Measurements from ENCODE around the gene HS3ST2.

HS3ST2 gene

DNA sequence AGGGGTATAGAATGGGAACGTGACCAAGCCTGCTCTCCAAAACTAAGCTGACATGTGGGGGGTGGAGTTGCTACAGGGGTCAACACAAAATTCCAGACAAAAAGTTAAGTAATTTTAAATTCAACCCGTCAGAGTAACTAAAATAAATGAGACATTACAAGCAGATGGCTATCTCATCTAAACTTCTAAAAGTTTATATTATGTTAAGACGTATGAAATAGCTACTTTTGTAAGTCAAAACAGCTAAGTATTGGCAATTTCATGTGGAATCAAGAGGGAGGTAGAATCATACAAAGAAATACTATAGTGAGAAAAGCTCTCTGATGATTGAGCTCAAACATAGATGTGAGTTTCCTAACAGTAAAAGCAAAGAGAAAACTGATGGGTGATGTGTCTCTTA, 113.3 kb downstream of the HS3ST2 start:
- Histone ChIP-seq H3K27ac (replicated peaks; ENCODE audit: low read length) (no peak overlapping the region), H3K36me3 (replicated peaks in 1 of 2; ENCODE audit: control insufficient read depth in 2 of 2, insufficient read depth in 2 of 2, low read length in 2 of 2) (no peaks in the 10 kb centered on the region), H3K79me1 (ENCODE audit: low read depth, low read length) (no peaks in the 10 kb centered on the region), H2BK15ac (ENCODE audit: low read length) (no peak overlapping the region), H3K23ac (ENCODE audit: low read depth, low read length, poor library complexity) (no peak overlapping the region), H3K9me3 (replicated peaks in 1 of 2; ENCODE audit: control insufficient read depth in 2 of 2, insufficient read depth in 1 of 2, low read depth in 1 of 2, low read length in 2 of 2) (peaks cover 0 to 1% of the 10 kb centered on the region in 2 donors), H3K18ac (ENCODE audit: low read length) (no peak overlapping the region), H2BK5ac (ENCODE audit: low read length) (no peak overlapping the region), H2AK5ac (ENCODE audit: low read depth, low read length) (no peak overlapping the region), H3K4ac (ENCODE audit: low read length) (no peak overlapping the region), H4K91ac (ENCODE audit: low read depth, low read length, poor library complexity) (no peak overlapping the region), H2AFZ (ENCODE audit: low read length) (no peak overlapping the region), H3K4me3 (ENCODE audit: low read length in 2 of 2) (no peak overlapping the region), H2BK12ac (ENCODE audit: low read length) (no peak overlapping the region), H3K9ac (ENCODE audit: low read depth, low read length, poor library complexity) (no peak overlapping the region), H4K8ac (ENCODE audit: low read depth, low read length) (no peak overlapping the region), H3K14ac (ENCODE audit: low read length) (no peak overlapping the region), H3K4me1 (ENCODE audit: control insufficient read depth in 2 of 2, insufficient read depth in 1 of 2, low read depth in 1 of 2, low read length in 2 of 2) (peaks cover 0 to under 1% of the 10 kb centered on the region in 2 donors), H3K27me3 (ENCODE audit: control insufficient read depth in 3 of 3, insufficient read depth in 3 of 3, low read depth in 1 of 3, low read length in 3 of 3) (no peaks in the 10 kb centered on the region), H2BK120ac (ENCODE audit: low read depth, low read length) (no peak overlapping the region), H3K4me2 (ENCODE audit: insufficient read depth, low read length, poor library complexity, severe bottlenecking) (no peak overlapping the region)
- DNase-seq (ENCODE audit: low spot score) = no peak
- WGBS, 2 donors (ENCODE audit: extremely low coverage in 2 of 2, insufficient read length in 2 of 2, insufficient replicate concordance in 1 of 2) = no CpG with 5 or more reads among the region's 3 CpGs

DNA sequence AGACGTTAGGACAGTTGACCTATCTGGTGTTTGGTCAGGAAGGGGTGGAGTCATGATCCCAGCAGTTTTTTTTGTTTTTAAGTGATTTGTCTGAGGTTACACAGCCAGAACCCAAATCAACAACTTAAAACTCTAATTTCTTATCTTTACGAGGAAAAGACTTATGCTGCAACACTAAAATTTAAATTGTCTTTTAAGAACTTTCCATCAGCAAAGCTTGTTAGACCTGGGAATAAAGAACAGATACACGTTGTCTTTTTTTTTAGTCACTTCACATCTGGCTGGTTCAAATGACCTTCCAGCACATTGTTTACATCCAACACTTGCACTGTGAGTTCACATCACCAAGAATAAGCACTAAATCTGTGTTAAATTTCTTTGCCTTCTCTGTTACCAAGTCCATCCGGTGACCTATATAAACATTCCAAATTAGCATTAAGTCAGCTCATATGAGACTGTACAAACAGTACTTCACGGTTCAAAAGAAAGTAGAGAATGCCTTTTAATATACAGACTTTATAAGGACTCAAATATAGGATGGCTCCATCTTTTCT, 115.0 kb downstream of the HS3ST2 start:
- H2BK5ac ChIP-seq (ENCODE audit: low read length) = no peak overlapping the region
- H3K4ac ChIP-seq (ENCODE audit: low read length) = no peak overlapping the region
- no peaks in the 10 kb centered on the region for H3K4me1 ChIP-seq (ENCODE audit: control insufficient read depth in 2 of 2, insufficient read depth in 1 of 2, low read depth in 1 of 2, low read length in 2 of 2)
- no peak overlapping the region for H2AFZ ChIP-seq (ENCODE audit: low read length)
- no peak overlapping the region for H2AK5ac ChIP-seq (ENCODE audit: low read depth, low read length)
- H3K4me2 ChIP-seq (ENCODE audit: insufficient read depth, low read length, poor library complexity, severe bottlenecking) = no peak overlapping the region
- H3K9me3 ChIP-seq (replicated peaks in 1 of 2; ENCODE audit: control insufficient read depth in 2 of 2, insufficient read depth in 1 of 2, low read depth in 1 of 2, low read length in 2 of 2) = no peaks in the 10 kb centered on the region
- no CpG with 5 or more reads among the region's 5 CpGs for WGBS, 2 donors (ENCODE audit: extremely low coverage in 2 of 2, insufficient read length in 2 of 2, insufficient replicate concordance in 1 of 2)
- H3K27me3 ChIP-seq (ENCODE audit: control insufficient read depth in 3 of 3, insufficient read depth in 3 of 3, low read depth in 1 of 3, low read length in 3 of 3) = no peaks in the 10 kb centered on the region
- no peak overlapping the region for H4K91ac ChIP-seq (ENCODE audit: low read depth, low read length, poor library complexity)
- H2BK12ac ChIP-seq (ENCODE audit: low read length) = no peak overlapping the region
- H2BK120ac ChIP-seq (ENCODE audit: low read depth, low read length) = no peak overlapping the region
- H4K8ac ChIP-seq (ENCODE audit: low read depth, low read length) = no peak overlapping the region
- no peak overlapping the region for H3K23ac ChIP-seq (ENCODE audit: low read depth, low read length, poor library complexity)
- no peak overlapping the region for H2BK15ac ChIP-seq (ENCODE audit: low read length)
- no peaks in the 10 kb centered on the region for H3K79me1 ChIP-seq (ENCODE audit: low read depth, low read length)
- H3K36me3 ChIP-seq (replicated peaks in 1 of 2; ENCODE audit: control insufficient read depth in 2 of 2, insufficient read depth in 2 of 2, low read length in 2 of 2) = no peaks in the 10 kb centered on the region
- H3K14ac ChIP-seq (ENCODE audit: low read length) = no peak overlapping the region
- no peak overlapping the region for H3K4me3 ChIP-seq (ENCODE audit: low read length in 2 of 2)
- no peak overlapping the region for H3K27ac ChIP-seq (replicated peaks; ENCODE audit: low read length)
- no peak for DNase-seq (ENCODE audit: low spot score)
- no peak overlapping the region for H3K9ac ChIP-seq (ENCODE audit: low read depth, low read length, poor library complexity)
- H3K18ac ChIP-seq (ENCODE audit: low read length) = no peak overlapping the region

DNA sequence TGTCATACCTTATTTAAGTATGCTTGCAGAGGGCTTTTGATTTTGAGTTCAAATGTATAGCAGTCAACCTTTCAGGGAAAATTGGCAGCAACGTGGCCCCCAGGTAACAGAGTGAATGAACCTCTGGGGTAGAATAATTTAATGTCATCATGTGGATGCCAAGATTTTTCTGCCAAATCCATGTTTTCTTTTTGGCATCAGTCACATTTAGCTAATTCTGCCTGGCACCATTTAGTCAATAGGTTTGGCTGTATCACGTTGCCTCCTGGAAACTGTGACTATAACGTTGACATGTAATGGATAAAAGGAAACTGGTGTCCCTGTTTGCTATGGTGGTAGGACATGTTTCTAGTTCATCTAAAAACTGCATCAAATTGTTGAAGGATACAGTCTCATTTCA, 115.5 kb downstream of the HS3ST2 start:
- no peak overlapping the region for H2AK5ac ChIP-seq (ENCODE audit: low read depth, low read length)
- H3K14ac ChIP-seq (ENCODE audit: low read length) = no peak overlapping the region
- H4K8ac ChIP-seq (ENCODE audit: low read depth, low read length) = no peak overlapping the region
- H3K4me2 ChIP-seq (ENCODE audit: insufficient read depth, low read length, poor library complexity, severe bottlenecking) = no peak overlapping the region
- no peak overlapping the region for H2AFZ ChIP-seq (ENCODE audit: low read length)
- H3K27ac ChIP-seq (replicated peaks; ENCODE audit: low read length) = no peak overlapping the region
- no peak overlapping the region for H3K18ac ChIP-seq (ENCODE audit: low read length)
- H2BK15ac ChIP-seq (ENCODE audit: low read length) = no peak overlapping the region
- no peak overlapping the region for H2BK5ac ChIP-seq (ENCODE audit: low read length)
- H3K23ac ChIP-seq (ENCODE audit: low read depth, low read length, poor library complexity) = no peak overlapping the region
- WGBS, 2 donors (ENCODE audit: extremely low coverage in 2 of 2, insufficient read length in 2 of 2, insufficient replicate concordance in 1 of 2) = no CpG with 5 or more reads among the region's 3 CpGs
- H3K9me3 ChIP-seq (replicated peaks in 1 of 2; ENCODE audit: control insufficient read depth in 2 of 2, insufficient read depth in 1 of 2, low read depth in 1 of 2, low read length in 2 of 2) = no peaks in the 10 kb centered on the region
- no peak for DNase-seq (ENCODE audit: low spot score)
- no peak overlapping the region for H3K9ac ChIP-seq (ENCODE audit: low read depth, low read length, poor library complexity)
- H3K4ac ChIP-seq (ENCODE audit: low read length) = no peak overlapping the region
- no peak overlapping the region for H2BK120ac ChIP-seq (ENCODE audit: low read depth, low read length)
- no peaks in the 10 kb centered on the region for H3K27me3 ChIP-seq (ENCODE audit: control insufficient read depth in 3 of 3, insufficient read depth in 3 of 3, low read depth in 1 of 3, low read length in 3 of 3)
- H2BK12ac ChIP-seq (ENCODE audit: low read length) = no peak overlapping the region
- no peak overlapping the region for H3K4me3 ChIP-seq (ENCODE audit: low read length in 2 of 2)
- H3K79me1 ChIP-seq (ENCODE audit: low read depth, low read length) = no peaks in the 10 kb centered on the region
- H3K4me1 ChIP-seq (ENCODE audit: control insufficient read depth in 2 of 2, insufficient read depth in 1 of 2, low read depth in 1 of 2, low read length in 2 of 2) = no peaks in the 10 kb centered on the region
- no peak overlapping the region for H4K91ac ChIP-seq (ENCODE audit: low read depth, low read length, poor library complexity)
- no peaks in the 10 kb centered on the region for H3K36me3 ChIP-seq (replicated peaks in 1 of 2; ENCODE audit: control insufficient read depth in 2 of 2, insufficient read depth in 2 of 2, low read length in 2 of 2)

DNA sequence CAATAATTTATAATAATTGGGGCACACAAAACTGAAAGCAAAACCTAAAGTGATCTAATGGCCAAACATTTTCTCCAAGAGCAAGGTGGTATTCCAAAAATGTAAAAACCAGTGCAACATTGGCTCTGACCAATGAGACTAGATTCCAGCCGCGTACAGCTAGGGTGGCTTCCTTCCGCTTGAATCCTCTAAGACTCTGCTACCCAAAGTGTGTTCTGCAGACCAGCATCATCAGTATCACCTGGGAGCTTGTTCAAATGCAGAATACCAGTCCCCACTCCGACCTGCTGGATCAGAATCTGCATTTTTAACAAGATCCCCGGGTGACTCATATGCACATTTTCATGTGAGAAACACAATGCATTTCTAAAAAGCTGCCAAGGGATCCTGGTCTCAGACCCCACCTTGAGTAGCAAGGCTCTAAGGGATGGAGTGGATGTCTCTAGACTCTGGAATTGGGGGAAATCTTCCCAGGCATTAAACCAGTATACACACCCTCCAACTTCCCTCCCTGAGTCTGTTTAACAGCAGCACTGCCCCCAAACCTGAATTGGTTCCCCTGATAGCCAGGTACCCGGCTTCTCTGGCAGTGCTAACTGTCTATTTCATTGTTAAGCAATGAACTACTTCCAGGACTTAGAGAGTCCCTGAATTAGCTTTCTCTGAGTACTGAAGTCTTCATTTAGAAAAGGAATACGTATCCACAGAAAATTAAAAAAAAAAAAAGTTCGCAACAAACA, 118.2 kb downstream of the HS3ST2 start:
- Histone ChIP-seq H2BK5ac (ENCODE audit: low read length) (no peak overlapping the region), H3K27ac (replicated peaks; ENCODE audit: low read length) (no peak overlapping the region), H3K4me1 (ENCODE audit: control insufficient read depth in 2 of 2, insufficient read depth in 1 of 2, low read depth in 1 of 2, low read length in 2 of 2) (no peaks in the 10 kb centered on the region), H2BK120ac (ENCODE audit: low read depth, low read length) (no peak overlapping the region), H3K4me2 (ENCODE audit: insufficient read depth, low read length, poor library complexity, severe bottlenecking) (no peak overlapping the region), H2AFZ (ENCODE audit: low read length) (no peak overlapping the region), H3K18ac (ENCODE audit: low read length) (no peak overlapping the region), H3K9me3 (replicated peaks in 1 of 2; ENCODE audit: control insufficient read depth in 2 of 2, insufficient read depth in 1 of 2, low read depth in 1 of 2, low read length in 2 of 2) (peaks cover 0 to 2% of the 10 kb centered on the region in 2 donors), H2BK12ac (ENCODE audit: low read length) (no peak overlapping the region), H4K8ac (ENCODE audit: low read depth, low read length) (no peak overlapping the region), H3K79me1 (ENCODE audit: low read depth, low read length) (no peaks in the 10 kb centered on the region), H3K36me3 (replicated peaks in 1 of 2; ENCODE audit: control insufficient read depth in 2 of 2, insufficient read depth in 2 of 2, low read length in 2 of 2) (no peaks in the 10 kb centered on the region), H2AK5ac (ENCODE audit: low read depth, low read length) (no peak overlapping the region), H3K27me3 (ENCODE audit: control insufficient read depth in 3 of 3, insufficient read depth in 3 of 3, low read depth in 1 of 3, low read length in 3 of 3) (no peaks in the 10 kb centered on the region), H3K9ac (ENCODE audit: low read depth, low read length, poor library complexity) (no peak overlapping the region), H4K91ac (ENCODE audit: low read depth, low read length, poor library complexity) (no peak overlapping the region), H3K14ac (ENCODE audit: low read length) (no peak overlapping the region), H3K4me3 (ENCODE audit: low read length in 2 of 2) (no peak overlapping the region), H3K4ac (ENCODE audit: low read length) (no peak overlapping the region), H3K23ac (ENCODE audit: low read depth, low read length, poor library complexity) (no peak overlapping the region), H2BK15ac (ENCODE audit: low read length) (no peak overlapping the region)
- no CpG with 5 or more reads among the region's 8 CpGs for WGBS, 2 donors (ENCODE audit: extremely low coverage in 2 of 2, insufficient read length in 2 of 2, insufficient replicate concordance in 1 of 2)
- no peak for DNase-seq (ENCODE audit: low spot score)

Data from neuronal stem cell (in vitro differentiated cells).